HFFc6 (cell line): Measurements from ENCODE around the gene SCG5. TPM values are rescaled to one million over a fixed set of nuclear protein-coding genes. Genes with fewer than 3 reads are reported as not detected.

Experiments
- DNase-seq: peaks from one replicate; pipeline ENCODE4 v3.0.0-alpha.2; 2018
- H3K27ac Mint-ChIP-seq: 2 replicates; pipeline ENCODE4 v1.8.0; 2020; ENCODE audit warnings: mild to moderate bottlenecking, mixed read lengths
- H3K27me3 Mint-ChIP-seq: 2 replicates; pipeline ENCODE4 v1.8.0; 2021; ENCODE audit warnings: mild to moderate bottlenecking, moderate library complexity, mixed read lengths; ENCODE audit not compliant: insufficient read depth
- H3K36me3 Mint-ChIP-seq: 2 replicates; pipeline ENCODE4 v1.8.0; 2021; ENCODE audit warnings: low read depth, mixed read lengths
- H3K4me1 Mint-ChIP-seq: 2 replicates; pipeline ENCODE4 v1.8.0; 2020; ENCODE audit warnings: low read depth, mixed read lengths
- H3K4me3 Mint-ChIP-seq: 2 replicates; pipeline ENCODE4 v1.8.0; 2020; ENCODE audit warnings: mild to moderate bottlenecking, moderate library complexity, mixed read lengths
- H3K9me3 Mint-ChIP-seq: 2 replicates; pipeline ENCODE4 v1.8.0; 2020; ENCODE audit warnings: mild to moderate bottlenecking, mixed read lengths
- total RNA-seq, 6 experiments: library from RNA; stranded (reverse); fragmentation: NEBNext Ultra II Directional; extraction: Animal tissue kit (Norgen Biotek cat#: 25700); gene quantifications; 2 replicates in 1 of 6; 3 replicates in 5 of 6; pipeline ENCODE4 v1.2.3, GENCODE V29; 2021
- TF ChIP-seq, protein P1 (sequence below): fragments of 200-600 bp; sonication (generic); IDR thresholded peaks from 2 replicates; pipeline ENCODE4 v1.5.0; 2021; ENCODE audit warnings: antibody characterized with exemption, mild to moderate bottlenecking

The SCG5 gene
- total RNA-seq, 6 experiments from 2014 or later: 2.6 to 5.5 (median 3.5) TPM

DNA sequence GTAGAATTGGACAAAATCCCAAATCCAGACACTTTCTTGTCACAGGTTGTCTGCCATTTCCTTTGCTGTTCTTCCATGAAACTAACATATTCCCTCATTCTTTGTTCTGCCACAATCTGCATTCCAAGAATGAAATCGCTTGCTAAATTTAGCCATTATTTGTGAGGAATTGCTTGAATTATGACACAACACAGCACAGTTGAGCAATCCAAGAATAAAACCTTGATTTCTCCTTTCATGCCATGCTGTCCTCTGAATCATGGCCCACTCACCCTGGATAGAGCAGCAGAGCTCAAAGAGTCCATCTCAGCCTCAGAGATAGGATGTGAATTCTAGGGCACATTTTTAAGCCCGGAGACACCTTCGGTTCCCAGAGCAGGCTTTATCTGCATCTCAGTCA, 41.1 kb downstream of the SCG5 start:
- peaks cover 3% of the 10 kb centered on the region for H3K27me3 Mint-ChIP-seq
- DNase-seq: peak; percentile 95
- peaks cover 9% of the 10 kb centered on the region for H3K36me3 Mint-ChIP-seq
- peak overlapping the region; percentile 43 for H3K4me3 Mint-ChIP-seq
- TF ChIP-seq, protein P1, sequence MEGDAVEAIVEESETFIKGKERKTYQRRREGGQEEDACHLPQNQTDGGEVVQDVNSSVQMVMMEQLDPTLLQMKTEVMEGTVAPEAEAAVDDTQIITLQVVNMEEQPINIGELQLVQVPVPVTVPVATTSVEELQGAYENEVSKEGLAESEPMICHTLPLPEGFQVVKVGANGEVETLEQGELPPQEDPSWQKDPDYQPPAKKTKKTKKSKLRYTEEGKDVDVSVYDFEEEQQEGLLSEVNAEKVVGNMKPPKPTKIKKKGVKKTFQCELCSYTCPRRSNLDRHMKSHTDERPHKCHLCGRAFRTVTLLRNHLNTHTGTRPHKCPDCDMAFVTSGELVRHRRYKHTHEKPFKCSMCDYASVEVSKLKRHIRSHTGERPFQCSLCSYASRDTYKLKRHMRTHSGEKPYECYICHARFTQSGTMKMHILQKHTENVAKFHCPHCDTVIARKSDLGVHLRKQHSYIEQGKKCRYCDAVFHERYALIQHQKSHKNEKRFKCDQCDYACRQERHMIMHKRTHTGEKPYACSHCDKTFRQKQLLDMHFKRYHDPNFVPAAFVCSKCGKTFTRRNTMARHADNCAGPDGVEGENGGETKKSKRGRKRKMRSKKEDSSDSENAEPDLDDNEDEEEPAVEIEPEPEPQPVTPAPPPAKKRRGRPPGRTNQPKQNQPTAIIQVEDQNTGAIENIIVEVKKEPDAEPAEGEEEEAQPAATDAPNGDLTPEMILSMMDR: no peak
- peak overlapping the region; percentile 92 for H3K27ac Mint-ChIP-seq
- no peaks in the 10 kb centered on the region for H3K9me3 Mint-ChIP-seq
- peaks cover 76% of the 10 kb centered on the region for H3K4me1 Mint-ChIP-seq

DNA sequence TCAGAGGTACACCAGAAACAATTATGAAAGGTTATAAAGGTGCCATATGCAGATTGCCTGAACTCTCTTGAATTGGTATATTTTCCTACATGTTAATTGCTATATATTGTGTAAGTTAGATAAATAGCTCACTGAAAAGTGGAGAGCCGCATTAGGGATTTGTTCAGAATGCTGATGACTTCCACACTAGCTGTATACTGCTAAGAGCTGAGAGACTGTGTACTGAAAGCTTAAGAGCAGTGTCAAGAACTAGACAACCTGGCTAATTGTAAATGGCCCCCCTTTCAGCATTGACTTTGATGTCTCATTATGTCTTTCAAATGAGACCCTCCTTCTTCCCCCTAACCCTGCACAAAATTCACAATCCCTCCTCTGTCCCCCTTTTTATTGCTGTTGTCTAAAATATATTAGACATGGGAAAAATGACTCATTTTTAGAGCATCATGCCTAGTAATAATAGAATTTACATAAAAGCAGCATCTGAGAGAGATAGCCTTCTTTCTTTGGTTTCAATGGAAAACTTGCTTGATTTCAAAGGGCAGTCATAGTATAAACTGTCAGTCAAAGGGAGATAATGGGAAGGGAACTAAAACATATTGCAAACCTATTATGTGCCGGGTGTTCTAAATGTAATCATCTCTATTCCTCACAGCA, 41.6 kb downstream of the SCG5 start:
- DNase-seq: no peak
- Mint-ChIP-seq H3K27ac (peak overlapping the region; percentile 92), H3K36me3 (peaks cover 9% of the 10 kb centered on the region), H3K4me1 (peaks cover 77% of the 10 kb centered on the region), H3K4me3 (peak overlapping the region; percentile 43), H3K9me3 (no peaks in the 10 kb centered on the region), H3K27me3 (peaks cover 3% of the 10 kb centered on the region)
- TF ChIP-seq, protein P1: no peak

- no peaks in the 10 kb centered on the region for H3K9me3 Mint-ChIP-seq
- H3K36me3 Mint-ChIP-seq: peaks cover 9% of the 10 kb centered on the region
- H3K4me3 Mint-ChIP-seq: peak overlapping the region; percentile 46
- TF ChIP-seq, protein P1: no peak
- H3K27ac Mint-ChIP-seq: peak overlapping the region; percentile 92
- peaks cover 83% of the 10 kb centered on the region for H3K4me1 Mint-ChIP-seq
- DNase-seq: peak; percentile 86
- peaks cover 3% of the 10 kb centered on the region for H3K27me3 Mint-ChIP-seq
These were observed 42.5 kb downstream of the SCG5 start for GRCh38 chr15:32683906-32684584.

- Mint-ChIP-seq H3K4me3 (peak overlapping the region; percentile 10; the same call in 1 of the 2 replicates), H3K27ac (peak overlapping the region; percentile 75), H3K4me1 (peaks cover 87% of the 10 kb centered on the region), H3K9me3 (no peaks in the 10 kb centered on the region), H3K27me3 (peaks cover 3% of the 10 kb centered on the region), H3K36me3 (peaks cover 9% of the 10 kb centered on the region)
- TF ChIP-seq, protein P1: no peak
- DNase-seq: peak; percentile 43
These were observed 44.1 kb downstream of the SCG5 start for GRCh38 chr15:32685576-32685975.

DNA sequence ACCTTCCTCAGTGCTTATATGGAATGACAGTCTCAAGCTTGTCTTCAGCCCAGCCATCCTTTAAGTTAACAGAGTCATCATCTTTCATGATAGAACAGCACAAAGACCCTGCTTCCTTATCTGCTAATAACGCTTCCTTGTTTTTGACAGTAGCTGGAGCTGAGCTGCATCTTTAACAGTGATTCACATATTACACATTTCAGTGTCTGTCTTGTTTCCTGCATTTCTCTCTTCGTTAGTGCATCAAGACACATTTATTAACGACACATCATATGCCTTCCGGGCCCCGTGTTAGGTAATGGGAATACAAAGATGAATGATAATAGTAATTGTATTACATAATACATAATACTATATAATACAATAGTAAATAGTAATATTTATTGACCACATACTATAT, 46.0 kb downstream of the SCG5 start:
- Mint-ChIP-seq H3K27ac (peak overlapping the region; percentile 87), H3K27me3 (peaks cover 3% of the 10 kb centered on the region)
- TF ChIP-seq, protein P1: no peak

More for the DNA sequence above, 46.0 kb downstream of the SCG5 start:
- Mint-ChIP-seq H3K4me3 (no peak overlapping the region), H3K4me1 (peaks cover 90% of the 10 kb centered on the region), H3K36me3 (peaks cover 9% of the 10 kb centered on the region), H3K9me3 (no peaks in the 10 kb centered on the region)
- peak; percentile 75 for DNase-seq
